GM23338 (cell line): ENCODE results near the gene CRB2. TPM values are rescaled to one million over a fixed set of nuclear protein-coding genes. Genes with fewer than 3 reads are reported as not detected.

Source experiments
- ATAC-seq: fragments of 200-7000 bp; cut with Tn5 transposase; 3 replicates; pipeline ENCODE4 v1.9.1; 2020
- DNase-seq: peaks from one replicate; pipeline ENCODE4 v3.0.0-alpha.2; 2015; ENCODE audit warnings: low spot score
- H2AFZ ChIP-seq: fragments of 200-600 bp; sonication (generic); 2 replicates; pipeline ENCODE4 v1.8.0; 2016; ENCODE audit warnings: antibody characterized with exemption, mild to moderate bottlenecking, moderate library complexity
- H3F3A ChIP-seq: fragments of 200-600 bp; sonication (generic); replicated peaks from 2 replicates; pipeline ENCODE4 v1.8.0; 2017; ENCODE audit warnings: antibody characterized with exemption, mixed run types, low read depth
- H3K27ac ChIP-seq: fragments of 200-600 bp; sonication (generic); 2 replicates; pipeline ENCODE4 v1.6.1; 2016; ENCODE audit warnings: low read depth
- H3K27me3 ChIP-seq: fragments of 200-600 bp; sonication (generic); 2 replicates; pipeline ENCODE4 v1.8.0; 2016; ENCODE audit warnings: mild to moderate bottlenecking, mixed run types, moderate library complexity; ENCODE audit not compliant: insufficient read depth
- H3K36me3 ChIP-seq: fragments of 200-600 bp; sonication (generic); 2 replicates; pipeline ENCODE4 v1.8.0; 2016; ENCODE audit warnings: mild to moderate bottlenecking; ENCODE audit not compliant: insufficient read depth
- H3K4me1 ChIP-seq: fragments of 200-600 bp; sonication (generic); 2 replicates; pipeline ENCODE4 v1.8.0; 2016; ENCODE audit warnings: mild to moderate bottlenecking, moderate library complexity; ENCODE audit not compliant: insufficient read depth
- H3K4me2 ChIP-seq: fragments of 200-600 bp; sonication (generic); 2 replicates; pipeline ENCODE4 v1.7.1; 2017; ENCODE audit warnings: mixed run types
- H3K4me3 ChIP-seq: fragments of 200-600 bp; sonication (generic); 2 replicates; pipeline ENCODE4 v1.6.1; 2016; ENCODE audit warnings: mixed run types
- H3K79me2 ChIP-seq: fragments of 200-600 bp; sonication (generic); replicated peaks from 2 replicates; pipeline ENCODE4 v1.8.0; 2017; ENCODE audit warnings: mild to moderate bottlenecking; ENCODE audit not compliant: insufficient read depth
- H3K9me2 ChIP-seq: fragments of 200-600 bp; sonication (generic); 2 replicates; pipeline ENCODE4 v1.8.0; 2017; ENCODE audit not compliant: insufficient read depth
- H4K20me1 ChIP-seq: fragments of 200-600 bp; sonication (generic); replicated peaks from 2 replicates; pipeline ENCODE4 v1.8.0; 2017; ENCODE audit warnings: mild to moderate bottlenecking; ENCODE audit not compliant: insufficient read depth
- H3K27ac Mint-ChIP-seq: 2 replicates; pipeline ENCODE4 v1.8.0; 2020; ENCODE audit warnings: inconsistent platforms, mild to moderate bottlenecking, moderate library complexity, mixed read lengths
- H3K27me3 Mint-ChIP-seq: 3 replicates; pipeline ENCODE4 v1.8.0; 2022; ENCODE audit warnings: low read depth, mild to moderate bottlenecking, moderate library complexity, mixed read lengths, inconsistent platforms; ENCODE audit not compliant: insufficient read depth, poor library complexity
- H3K36me3 Mint-ChIP-seq: 3 replicates; pipeline ENCODE4 v1.8.0; 2021; ENCODE audit warnings: low read depth, mild to moderate bottlenecking, inconsistent platforms, moderate library complexity, mixed read lengths
- H3K4me1 Mint-ChIP-seq: 3 replicates; pipeline ENCODE4 v1.8.0; 2020; ENCODE audit warnings: mild to moderate bottlenecking, inconsistent platforms, mixed read lengths
- H3K4me3 Mint-ChIP-seq: 3 replicates; pipeline ENCODE4 v1.8.0; 2021; ENCODE audit warnings: moderate library complexity, mild to moderate bottlenecking, inconsistent platforms, mixed read lengths
- H3K9me3 Mint-ChIP-seq: 3 replicates; pipeline ENCODE4 v1.8.0; 2020; ENCODE audit warnings: moderate library complexity, mild to moderate bottlenecking, inconsistent platforms, mixed read lengths
- EZH2phosphoT487 ChIP-seq: fragments of 200-600 bp; sonication (generic); IDR thresholded peaks from one replicate; pipeline ENCODE4 v1.8.1; 2018; ENCODE audit warnings: antibody characterized with exemption; ENCODE audit not compliant: unreplicated experiment
- JUNB ChIP-seq: IDR thresholded peaks from one replicate; pipeline ENCODE4 v1.6.1; 2016; ENCODE audit warnings: antibody characterized with exemption; ENCODE audit not compliant: unreplicated experiment
- NANOG ChIP-seq: IDR thresholded peaks from 2 replicates; pipeline ENCODE4 v1.6.1; 2016; ENCODE audit warnings: antibody characterized with exemption, borderline replicate concordance
- STAT1 ChIP-seq: IDR thresholded peaks from one replicate; pipeline ENCODE4 v1.6.1; 2016; ENCODE audit warnings: antibody characterized with exemption; ENCODE audit not compliant: unreplicated experiment
- ZNF114 ChIP-seq: fragments of 250-450 bp; sonication (Bioruptor Pico); IDR thresholded peaks from 2 replicates; pipeline ENCODE4 v1.5.0; 2020; ENCODE audit warnings: mild to moderate bottlenecking, moderate library complexity
- ZNF331 ChIP-seq: fragments of 250-450 bp; sonication (Bioruptor Pico); IDR thresholded peaks from 2 replicates; pipeline ENCODE4 v1.5.0; 2020; ENCODE audit warnings: low read depth, mild to moderate bottlenecking, moderate library complexity
- polyA plus RNA-seq: library from polyadenylated mRNA; unstranded; fragments of >200 nt; fragmentation: Nextera tagmentation; extraction: Ambion mirVana; gene quantifications from 2 replicates; pipeline ENCODE4 v1.2.1, GENCODE V29; 2016
- total RNA-seq: library from RNA; depleted of rRNA; stranded (reverse); fragments of >200 nt; shearing (Covaris generic); gene quantifications from 2 replicates; pipeline ENCODE4 v1.2.3, GENCODE V29; 2014
- TF ChIP-seq, protein P1 (sequence below): IDR thresholded peaks from 2 replicates; pipeline ENCODE4 v1.6.1; 2016; ENCODE audit warnings: antibody characterized with exemption
- TF ChIP-seq, protein P2 (sequence below): fragments of 250-450 bp; sonication (Bioruptor Pico); IDR thresholded peaks from 2 replicates; pipeline ENCODE4 v1.5.0; 2020; ENCODE audit warnings: mild to moderate bottlenecking, moderate library complexity
- TF ChIP-seq, protein P3 (sequence below): IDR thresholded peaks from one replicate; pipeline ENCODE4 v1.6.1; 2018; ENCODE audit warnings: antibody characterized with exemption; ENCODE audit not compliant: unreplicated experiment

Gene CRB2
- total and polyA plus RNA-seq, 2 experiments from 2014 or later: 0.34 to 10.2 TPM

DNA sequence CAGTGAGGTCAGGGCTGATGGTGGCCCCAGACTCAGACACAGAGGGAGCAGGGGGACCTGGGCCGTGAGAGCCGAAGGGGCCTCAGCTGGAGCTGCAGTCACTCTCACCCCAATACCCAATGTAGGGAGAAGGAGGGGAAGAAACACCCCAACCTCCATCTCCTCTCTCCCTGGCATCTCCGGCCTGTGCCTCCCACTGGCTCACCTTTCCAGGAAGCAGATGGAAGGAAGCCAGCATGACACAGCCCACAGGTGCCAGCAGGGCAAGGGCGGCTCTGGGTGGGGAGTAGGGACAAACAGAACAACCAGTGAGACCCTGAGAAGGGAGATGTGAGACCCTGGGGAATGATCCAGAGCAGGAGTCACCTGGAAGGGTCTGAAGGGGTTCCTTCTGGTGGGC is 3.0 kb upstream of the CRB2 start:
- Mint-ChIP-seq H3K4me1 (peaks cover 33% of the 10 kb centered on the region), H3K27ac (no peak overlapping the region), H3K36me3 (no peaks in the 10 kb centered on the region; the same call in 2 of the 3 replicates), H3K27me3 (peaks cover 27% of the 10 kb centered on the region), H3K4me3 (no peak overlapping the region), H3K9me3 (no peaks in the 10 kb centered on the region; the same call in 2 of the 3 replicates)
- Histone ChIP-seq H3K9me2 (no peaks in the 10 kb centered on the region), H3K79me2 (no peaks in the 10 kb centered on the region), H3F3A (0 out of 2 replicates have a peak, but pooled peaks cover 8% of the 10 kb centered on the region), H3K4me1 (peaks cover 23% of the 10 kb centered on the region), H3K27ac (no peak overlapping the region), H3K4me3 (no peak overlapping the region), H2AFZ (no peak overlapping the region), H3K4me2 (no peak overlapping the region), H3K36me3 (no peaks in the 10 kb centered on the region), H3K27me3 (no peaks in the 10 kb centered on the region), H4K20me1 (no peaks in the 10 kb centered on the region)
- DNase-seq: no peak
- no peak for TF ChIP-seq STAT1
- no peak for TF ChIP-seq JUNB
- TF ChIP-seq, protein P1, sequence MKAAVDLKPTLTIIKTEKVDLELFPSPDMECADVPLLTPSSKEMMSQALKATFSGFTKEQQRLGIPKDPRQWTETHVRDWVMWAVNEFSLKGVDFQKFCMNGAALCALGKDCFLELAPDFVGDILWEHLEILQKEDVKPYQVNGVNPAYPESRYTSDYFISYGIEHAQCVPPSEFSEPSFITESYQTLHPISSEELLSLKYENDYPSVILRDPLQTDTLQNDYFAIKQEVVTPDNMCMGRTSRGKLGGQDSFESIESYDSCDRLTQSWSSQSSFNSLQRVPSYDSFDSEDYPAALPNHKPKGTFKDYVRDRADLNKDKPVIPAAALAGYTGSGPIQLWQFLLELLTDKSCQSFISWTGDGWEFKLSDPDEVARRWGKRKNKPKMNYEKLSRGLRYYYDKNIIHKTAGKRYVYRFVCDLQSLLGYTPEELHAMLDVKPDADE: no peak
- TF ChIP-seq ZNF331: no peak
- TF ChIP-seq EZH2phosphoT487: no peak
- TF ChIP-seq, protein P2, sequence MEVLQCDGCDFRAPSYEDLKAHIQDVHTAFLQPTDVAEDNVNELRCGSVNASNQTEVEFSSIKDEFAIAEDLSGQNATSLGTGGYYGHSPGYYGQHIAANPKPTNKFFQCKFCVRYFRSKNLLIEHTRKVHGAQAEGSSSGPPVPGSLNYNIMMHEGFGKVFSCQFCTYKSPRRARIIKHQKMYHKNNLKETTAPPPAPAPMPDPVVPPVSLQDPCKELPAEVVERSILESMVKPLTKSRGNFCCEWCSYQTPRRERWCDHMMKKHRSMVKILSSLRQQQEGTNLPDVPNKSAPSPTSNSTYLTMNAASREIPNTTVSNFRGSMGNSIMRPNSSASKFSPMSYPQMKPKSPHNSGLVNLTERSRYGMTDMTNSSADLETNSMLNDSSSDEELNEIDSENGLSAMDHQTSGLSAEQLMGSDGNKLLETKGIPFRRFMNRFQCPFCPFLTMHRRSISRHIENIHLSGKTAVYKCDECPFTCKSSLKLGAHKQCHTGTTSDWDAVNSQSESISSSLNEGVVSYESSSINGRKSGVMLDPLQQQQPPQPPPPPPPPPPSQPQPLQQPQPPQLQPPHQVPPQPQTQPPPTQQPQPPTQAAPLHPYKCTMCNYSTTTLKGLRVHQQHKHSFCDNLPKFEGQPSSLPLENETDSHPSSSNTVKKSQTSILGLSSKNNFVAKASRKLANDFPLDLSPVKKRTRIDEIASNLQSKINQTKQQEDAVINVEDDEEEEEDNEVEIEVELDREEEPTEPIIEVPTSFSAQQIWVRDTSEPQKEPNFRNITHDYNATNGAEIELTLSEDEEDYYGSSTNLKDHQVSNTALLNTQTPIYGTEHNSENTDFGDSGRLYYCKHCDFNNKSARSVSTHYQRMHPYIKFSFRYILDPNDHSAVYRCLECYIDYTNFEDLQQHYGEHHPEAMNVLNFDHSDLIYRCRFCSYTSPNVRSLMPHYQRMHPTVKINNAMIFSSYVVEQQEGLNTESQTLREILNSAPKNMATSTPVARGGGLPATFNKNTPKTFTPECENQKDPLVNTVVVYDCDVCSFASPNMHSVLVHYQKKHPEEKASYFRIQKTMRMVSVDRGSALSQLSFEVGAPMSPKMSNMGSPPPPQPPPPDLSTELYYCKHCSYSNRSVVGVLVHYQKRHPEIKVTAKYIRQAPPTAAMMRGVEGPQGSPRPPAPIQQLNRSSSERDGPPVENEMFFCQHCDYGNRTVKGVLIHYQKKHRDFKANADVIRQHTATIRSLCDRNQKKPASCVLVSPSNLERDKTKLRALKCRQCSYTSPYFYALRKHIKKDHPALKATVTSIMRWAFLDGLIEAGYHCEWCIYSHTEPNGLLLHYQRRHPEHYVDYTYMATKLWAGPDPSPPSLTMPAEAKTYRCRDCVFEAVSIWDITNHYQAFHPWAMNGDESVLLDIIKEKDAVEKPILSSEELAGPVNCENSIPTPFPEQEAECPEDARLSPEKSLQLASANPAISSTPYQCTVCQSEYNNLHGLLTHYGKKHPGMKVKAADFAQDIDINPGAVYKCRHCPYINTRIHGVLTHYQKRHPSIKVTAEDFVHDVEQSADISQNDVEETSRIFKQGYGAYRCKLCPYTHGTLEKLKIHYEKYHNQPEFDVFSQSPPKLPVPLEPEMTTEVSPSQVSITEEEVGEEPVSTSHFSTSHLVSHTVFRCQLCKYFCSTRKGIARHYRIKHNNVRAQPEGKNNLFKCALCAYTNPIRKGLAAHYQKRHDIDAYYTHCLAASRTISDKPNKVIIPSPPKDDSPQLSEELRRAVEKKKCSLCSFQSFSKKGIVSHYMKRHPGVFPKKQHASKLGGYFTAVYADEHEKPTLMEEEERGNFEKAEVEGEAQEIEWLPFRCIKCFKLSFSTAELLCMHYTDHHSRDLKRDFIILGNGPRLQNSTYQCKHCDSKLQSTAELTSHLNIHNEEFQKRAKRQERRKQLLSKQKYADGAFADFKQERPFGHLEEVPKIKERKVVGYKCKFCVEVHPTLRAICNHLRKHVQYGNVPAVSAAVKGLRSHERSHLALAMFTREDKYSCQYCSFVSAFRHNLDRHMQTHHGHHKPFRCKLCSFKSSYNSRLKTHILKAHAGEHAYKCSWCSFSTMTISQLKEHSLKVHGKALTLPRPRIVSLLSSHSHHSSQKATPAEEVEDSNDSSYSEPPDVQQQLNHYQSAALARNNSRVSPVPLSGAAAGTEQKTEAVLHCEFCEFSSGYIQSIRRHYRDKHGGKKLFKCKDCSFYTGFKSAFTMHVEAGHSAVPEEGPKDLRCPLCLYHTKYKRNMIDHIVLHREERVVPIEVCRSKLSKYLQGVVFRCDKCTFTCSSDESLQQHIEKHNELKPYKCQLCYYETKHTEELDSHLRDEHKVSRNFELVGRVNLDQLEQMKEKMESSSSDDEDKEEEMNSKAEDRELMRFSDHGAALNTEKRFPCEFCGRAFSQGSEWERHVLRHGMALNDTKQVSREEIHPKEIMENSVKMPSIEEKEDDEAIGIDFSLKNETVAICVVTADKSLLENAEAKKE (CRISPR knock-in tag): no peak
- TF ChIP-seq NANOG: no peak
- no peak for TF ChIP-seq ZNF114 (CRISPR knock-in tag)
- TF ChIP-seq, protein P3, sequence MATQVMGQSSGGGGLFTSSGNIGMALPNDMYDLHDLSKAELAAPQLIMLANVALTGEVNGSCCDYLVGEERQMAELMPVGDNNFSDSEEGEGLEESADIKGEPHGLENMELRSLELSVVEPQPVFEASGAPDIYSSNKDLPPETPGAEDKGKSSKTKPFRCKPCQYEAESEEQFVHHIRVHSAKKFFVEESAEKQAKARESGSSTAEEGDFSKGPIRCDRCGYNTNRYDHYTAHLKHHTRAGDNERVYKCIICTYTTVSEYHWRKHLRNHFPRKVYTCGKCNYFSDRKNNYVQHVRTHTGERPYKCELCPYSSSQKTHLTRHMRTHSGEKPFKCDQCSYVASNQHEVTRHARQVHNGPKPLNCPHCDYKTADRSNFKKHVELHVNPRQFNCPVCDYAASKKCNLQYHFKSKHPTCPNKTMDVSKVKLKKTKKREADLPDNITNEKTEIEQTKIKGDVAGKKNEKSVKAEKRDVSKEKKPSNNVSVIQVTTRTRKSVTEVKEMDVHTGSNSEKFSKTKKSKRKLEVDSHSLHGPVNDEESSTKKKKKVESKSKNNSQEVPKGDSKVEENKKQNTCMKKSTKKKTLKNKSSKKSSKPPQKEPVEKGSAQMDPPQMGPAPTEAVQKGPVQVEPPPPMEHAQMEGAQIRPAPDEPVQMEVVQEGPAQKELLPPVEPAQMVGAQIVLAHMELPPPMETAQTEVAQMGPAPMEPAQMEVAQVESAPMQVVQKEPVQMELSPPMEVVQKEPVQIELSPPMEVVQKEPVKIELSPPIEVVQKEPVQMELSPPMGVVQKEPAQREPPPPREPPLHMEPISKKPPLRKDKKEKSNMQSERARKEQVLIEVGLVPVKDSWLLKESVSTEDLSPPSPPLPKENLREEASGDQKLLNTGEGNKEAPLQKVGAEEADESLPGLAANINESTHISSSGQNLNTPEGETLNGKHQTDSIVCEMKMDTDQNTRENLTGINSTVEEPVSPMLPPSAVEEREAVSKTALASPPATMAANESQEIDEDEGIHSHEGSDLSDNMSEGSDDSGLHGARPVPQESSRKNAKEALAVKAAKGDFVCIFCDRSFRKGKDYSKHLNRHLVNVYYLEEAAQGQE: no peak
- ATAC-seq: no peak
